Hematopoietic multipotent progenitor cell (in vitro differentiated cells): ENCODE results near the gene PPM1G. TPM values are rescaled to one million over a fixed set of nuclear protein-coding genes. Genes with fewer than 3 reads are reported as not detected.
"Not testable (repeated sequence)": the region's sequence is repeated elsewhere in the genome, so short reads cannot be mapped to it uniquely, and the experiment has no call there.

Experiments
- DNase-seq, 3 donors: peaks; one replicate each; pipeline ENCODE4 v3.0.0-alpha.2; 2011 to 2015; ENCODE audit warnings: low read depth in 2 of 3, low spot score in 2 of 3
- total RNA-seq: library from RNA; depleted of rRNA; stranded (reverse); fragments of >200 nt; gene quantifications from one replicate; pipeline ENCODE4 v1.2.3, GENCODE V29; 2012

Gene PPM1G, protein sequence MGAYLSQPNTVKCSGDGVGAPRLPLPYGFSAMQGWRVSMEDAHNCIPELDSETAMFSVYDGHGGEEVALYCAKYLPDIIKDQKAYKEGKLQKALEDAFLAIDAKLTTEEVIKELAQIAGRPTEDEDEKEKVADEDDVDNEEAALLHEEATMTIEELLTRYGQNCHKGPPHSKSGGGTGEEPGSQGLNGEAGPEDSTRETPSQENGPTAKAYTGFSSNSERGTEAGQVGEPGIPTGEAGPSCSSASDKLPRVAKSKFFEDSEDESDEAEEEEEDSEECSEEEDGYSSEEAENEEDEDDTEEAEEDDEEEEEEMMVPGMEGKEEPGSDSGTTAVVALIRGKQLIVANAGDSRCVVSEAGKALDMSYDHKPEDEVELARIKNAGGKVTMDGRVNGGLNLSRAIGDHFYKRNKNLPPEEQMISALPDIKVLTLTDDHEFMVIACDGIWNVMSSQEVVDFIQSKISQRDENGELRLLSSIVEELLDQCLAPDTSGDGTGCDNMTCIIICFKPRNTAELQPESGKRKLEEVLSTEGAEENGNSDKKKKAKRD
- 66.2 TPM for total RNA-seq

DNA sequence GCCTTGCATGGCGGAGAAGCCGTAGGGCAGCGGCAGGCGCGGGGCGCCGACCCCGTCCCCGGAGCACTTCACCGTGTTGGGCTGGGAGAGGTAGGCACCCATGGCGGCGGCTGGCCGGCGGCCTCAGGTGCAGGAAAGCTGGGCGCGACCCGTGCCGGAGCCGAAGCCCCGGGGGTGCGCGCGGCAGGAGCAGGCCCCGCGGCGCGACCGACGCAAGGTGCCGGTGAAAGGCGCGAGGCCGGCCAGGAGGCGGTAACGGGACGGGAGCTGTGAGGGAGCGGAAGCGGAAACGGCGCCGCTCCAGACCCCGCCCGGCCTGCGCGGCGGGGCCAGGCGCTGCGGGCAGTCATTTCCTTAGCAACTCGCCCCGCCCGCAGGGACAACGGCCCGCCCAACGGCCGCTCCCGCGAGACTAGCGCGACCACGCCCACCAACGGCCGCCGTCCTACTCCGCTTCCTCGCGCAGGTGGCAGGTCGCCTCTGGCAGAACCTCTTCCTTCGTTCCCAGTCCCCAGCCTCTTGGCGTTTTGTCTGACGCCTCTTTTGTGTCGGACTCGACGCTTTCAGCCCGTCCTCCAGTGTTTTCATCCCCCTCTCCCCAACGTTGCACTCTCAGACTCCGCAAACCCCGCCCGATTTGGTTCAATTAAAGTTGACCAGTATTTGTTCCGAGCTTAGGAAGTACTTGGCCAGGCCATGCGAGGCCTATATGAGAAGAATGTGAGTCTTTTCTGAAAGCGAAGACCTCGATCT, at the start of gene PPM1G:
Gene PPM1G, minus strand, starts transcription at position 271 of the 753 bp plus-strand sequence. Its CDS starts 169 bp downstream, at position 102.
- peak; percentile 86 to 96 (median 94) for DNase-seq

DNA sequence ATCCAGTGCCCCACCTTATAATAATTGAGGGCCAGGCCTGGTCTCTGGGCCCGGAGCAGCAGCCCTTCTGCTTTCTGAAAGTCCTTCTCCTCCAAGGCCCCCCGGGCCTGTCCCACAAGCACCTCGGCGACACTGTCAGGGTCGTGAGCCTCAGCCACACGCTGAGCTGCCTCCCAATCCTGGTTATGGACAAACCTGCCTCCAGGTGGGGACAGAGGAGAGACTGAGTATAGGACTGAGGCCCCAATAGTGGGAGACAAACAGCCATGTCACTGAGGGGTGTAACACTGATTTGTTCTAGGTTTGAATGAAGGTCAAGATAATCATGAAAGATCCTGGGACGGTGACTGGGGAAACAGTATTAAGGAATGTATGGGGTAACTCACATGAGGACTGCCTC, 44.6 kb upstream of the PPM1G start:
- no peak for DNase-seq

- no peak for DNase-seq
Measured at GRCh38 chr2:27451095-27451494, 41.7 kb upstream of the PPM1G start.

- DNase-seq: no peak
Measured at GRCh38 chr2:27448381-27448780, 39.0 kb upstream of the PPM1G start.

DNA sequence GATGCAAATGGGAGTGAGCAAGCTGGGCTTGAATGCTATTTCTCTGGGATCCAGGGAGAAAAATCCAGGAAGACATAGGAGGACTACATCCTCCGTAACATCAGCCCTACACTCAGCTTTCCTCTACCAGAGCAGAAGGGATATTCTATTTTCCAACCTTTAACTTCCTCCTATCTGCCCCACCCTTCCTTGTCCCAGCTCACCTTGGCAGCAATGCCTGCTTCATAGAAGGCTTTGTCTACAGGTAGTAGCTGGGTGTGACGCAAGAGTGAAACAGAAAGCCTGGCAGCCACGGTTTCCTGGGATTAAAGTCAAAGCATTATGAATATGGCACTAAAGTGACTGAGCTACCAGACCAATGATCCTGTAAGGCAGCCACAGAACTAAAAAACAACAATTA, 36.7 kb upstream of the PPM1G start:
- no peak for DNase-seq

GRCh38 chr2:27445615-27446014, 36.2 kb upstream of the PPM1G start:
- no peak for DNase-seq

- DNase-seq: no peak
Measured at GRCh38 chr2:27445155-27445554, 35.8 kb upstream of the PPM1G start.

DNA sequence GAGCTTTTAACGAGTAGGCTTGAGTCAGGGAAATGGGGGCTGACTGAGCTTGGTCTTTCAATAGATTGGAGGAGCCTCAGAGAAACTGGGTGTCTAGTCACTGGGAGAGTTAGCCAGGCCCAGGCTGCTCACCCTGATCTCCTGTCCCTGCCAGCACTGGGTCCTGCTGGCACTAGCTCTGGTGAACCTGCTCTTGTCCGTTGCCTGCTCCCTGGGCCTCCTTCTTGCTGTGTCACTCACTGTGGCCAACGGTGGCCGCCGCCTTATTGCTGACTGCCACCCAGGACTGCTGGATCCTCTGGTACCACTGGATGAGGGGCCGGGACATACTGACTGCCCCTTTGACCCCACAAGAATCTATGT, 33.5 kb upstream of the PPM1G start:
- no peak for DNase-seq

GRCh38 chr2:27441958-27442919, 32.8 kb upstream of the PPM1G start, which contains the start of gene KRTCAP3:
KRTCAP3 (plus strand) TSS chr2:27442381; CDS start chr2:27442413, 32 bp downstream.
- peak in 2 of 3 donors; percentile 35 to 57 for DNase-seq

DNA sequence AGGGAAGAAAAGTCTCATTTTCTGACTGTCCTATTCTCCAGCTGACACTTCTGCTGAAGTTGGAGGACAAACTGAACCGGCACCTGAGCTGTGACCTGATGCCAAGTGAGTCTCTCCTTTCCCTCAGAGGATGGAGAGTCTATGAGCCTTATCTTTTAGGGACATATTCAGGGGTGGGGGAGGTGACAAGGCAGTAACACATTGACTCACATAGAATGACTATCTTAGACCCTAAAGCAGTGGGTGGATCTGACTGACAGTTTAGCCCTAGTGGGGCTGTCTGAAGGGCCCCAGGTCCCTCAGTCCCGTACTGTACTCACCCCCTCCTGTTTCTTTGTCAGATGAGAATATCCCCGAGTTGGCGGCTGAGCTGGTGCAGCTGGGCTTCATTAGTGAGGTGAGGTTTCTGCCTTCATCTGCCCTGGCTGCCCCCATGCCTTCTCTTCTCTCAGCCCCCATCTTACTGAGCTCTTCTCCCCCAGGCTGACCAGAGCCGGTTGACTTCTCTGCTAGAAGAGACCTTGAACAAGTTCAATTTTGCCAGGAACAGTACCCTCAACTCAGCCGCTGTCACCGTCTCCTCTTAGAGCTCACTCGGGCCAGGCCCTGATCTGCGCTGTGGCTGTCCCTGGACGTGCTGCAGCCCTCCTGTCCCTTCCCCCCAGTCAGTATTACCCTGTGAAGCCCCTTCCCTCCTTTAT, 32.0 kb upstream of the PPM1G start:
- no peak for DNase-seq

GRCh38 chr2:27435628-27436027, 26.2 kb upstream of the PPM1G start:
- no peak for DNase-seq

- peak in 1 of 3 donors; percentile 32 for DNase-seq
Measured at GRCh38 chr2:27431395-27431794, 22.0 kb upstream of the PPM1G start.

GRCh38 chr2:27428978-27429541, 19.7 kb upstream of the PPM1G start:
- peak in 2 of 3 donors; percentile 81 to 84 for DNase-seq

DNA sequence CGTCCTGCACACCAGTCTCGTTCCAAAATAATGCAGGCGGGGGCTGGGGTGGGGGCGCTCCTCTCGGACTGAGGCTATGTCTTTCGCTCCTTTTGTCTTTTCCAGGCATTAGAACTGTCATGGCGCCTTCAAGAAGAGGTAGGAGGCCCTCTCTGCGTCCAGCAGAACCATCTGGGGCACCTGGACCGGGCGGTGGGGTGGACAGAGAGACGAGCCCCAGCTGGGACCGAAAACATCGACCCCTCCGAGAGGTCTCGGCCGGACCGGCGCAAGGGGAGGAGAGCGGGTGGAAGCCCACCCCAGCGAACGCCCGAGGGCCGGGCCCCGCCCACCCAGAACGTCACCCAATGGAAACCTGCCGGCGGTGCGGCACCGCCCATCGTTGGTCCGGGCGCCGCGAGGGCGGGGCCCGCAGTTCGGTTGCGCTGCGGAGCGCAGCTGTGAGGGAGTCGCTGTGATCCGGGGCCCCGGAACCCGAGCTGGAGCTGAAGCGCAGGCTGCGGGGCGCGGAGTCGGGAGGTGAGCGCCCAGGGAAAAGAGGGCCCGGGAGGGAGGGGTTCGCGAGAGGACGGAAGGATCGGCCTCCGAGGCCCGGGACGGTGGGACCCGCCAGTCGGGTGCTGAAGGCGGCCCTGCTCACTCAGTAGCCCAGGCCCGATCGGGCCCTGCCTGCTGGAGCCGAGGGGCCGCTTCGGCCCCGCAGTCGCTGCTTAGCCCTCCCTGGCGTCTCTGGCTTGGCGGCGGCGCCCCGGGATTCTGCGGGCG, 19.0 kb upstream of the PPM1G start, which contains the start of gene NRBP1:
Gene NRBP1, plus strand, starts transcription at position 419 of the 765 bp plus-strand sequence. CDS start 4,643 bp downstream, outside the sequence.
- peak; percentile 84 to 91 (median 90) for DNase-seq

DNA sequence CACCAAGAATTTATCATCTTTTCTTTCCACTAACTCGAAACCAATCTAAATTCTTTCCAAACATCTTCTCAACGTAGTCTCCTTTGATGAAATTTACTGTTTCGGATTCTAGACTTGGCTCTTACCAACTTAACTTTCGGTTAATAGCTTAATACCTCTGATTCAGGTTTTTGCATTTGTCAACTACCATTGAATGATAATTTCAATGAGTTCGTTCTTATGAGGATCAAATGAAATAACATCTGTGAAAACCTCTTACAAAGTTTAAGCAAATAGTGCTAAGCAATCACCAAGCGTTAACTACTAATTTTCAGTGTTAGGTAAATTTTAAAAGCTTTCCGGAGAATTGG, 18.4 kb upstream of the PPM1G start:
- no peak for DNase-seq

GRCh38 chr2:27425039-27425438, 15.6 kb upstream of the PPM1G start:
- DNase-seq: not testable (repeated sequence)

DNA sequence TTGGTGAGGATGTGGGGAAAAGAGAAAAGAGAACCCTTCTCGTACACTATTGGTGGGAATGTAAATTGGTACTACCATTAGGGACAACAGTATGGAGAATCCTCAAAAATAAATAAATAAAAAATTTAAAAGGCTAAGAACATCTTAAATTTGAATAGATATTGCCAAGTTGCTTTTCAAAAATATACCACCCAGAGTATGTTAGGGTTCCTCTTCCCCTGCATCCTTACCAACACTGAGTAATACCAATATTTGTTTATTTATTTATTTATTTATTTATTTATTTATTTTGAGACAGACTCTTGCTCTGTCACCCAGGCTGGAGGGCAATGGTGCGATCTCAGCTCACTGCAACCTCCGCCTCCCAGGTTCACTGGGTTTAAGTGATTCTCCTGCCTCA, 13.6 kb upstream of the PPM1G start:
- no peak for DNase-seq

DNA sequence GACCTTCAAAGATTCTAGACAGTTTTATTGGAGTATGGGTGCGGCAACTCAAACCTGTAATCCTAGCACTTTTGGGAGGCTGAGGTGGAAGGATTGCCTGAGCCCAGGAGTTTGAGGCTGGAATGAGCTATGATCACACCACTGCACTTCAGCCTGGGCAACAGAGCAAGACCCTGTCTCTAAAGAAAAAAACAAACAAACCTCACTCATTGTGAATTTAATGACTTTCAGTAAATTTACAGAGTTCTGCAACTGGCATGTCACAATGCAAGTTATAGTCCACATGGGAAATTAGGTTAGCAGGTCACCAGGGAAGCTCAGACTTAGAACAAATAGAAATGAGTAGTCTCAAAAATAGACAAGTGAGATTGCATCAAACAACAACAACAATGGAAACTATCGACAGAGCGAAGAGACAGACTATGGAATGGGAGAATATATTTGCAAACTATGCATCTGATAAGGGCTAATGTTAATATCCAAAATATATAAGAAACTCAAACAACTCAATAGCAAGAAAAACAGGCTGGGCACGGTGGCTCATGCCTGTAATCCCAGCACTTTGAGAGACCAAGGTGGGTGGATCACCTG, 12.4 kb upstream of the PPM1G start:
- no peak for DNase-seq
